GM12891 (cell line): Measurements from ENCODE around the gene PPP1R7.

Experiments used
- PAX5 ChIP-seq: IDR thresholded peaks from 2 replicates; pipeline ENCODE4 v1.6.1; 2011; ENCODE audit warnings: low read length, moderate library complexity, mild to moderate bottlenecking; ENCODE audit not compliant: insufficient read depth, severe bottlenecking
- POLR2A ChIP-seq: IDR thresholded peaks from 2 replicates; pipeline ENCODE4 v1.6.1; 2011; ENCODE audit warnings: low read depth, low read length, control low read depth
- POLR2AphosphoS5 ChIP-seq: IDR thresholded peaks from 2 replicates; pipeline ENCODE4 v1.6.1; 2011; ENCODE audit warnings: low read depth, low read length, control low read depth
- POU2F2 ChIP-seq: IDR thresholded peaks from 2 replicates; pipeline ENCODE4 v1.6.1; 2011; ENCODE audit warnings: low read depth, mild to moderate bottlenecking, control low read depth, low read length, moderate library complexity
- SPI1 ChIP-seq: IDR thresholded peaks from 2 replicates; pipeline ENCODE4 v1.6.1; 2011; ENCODE audit warnings: low read depth, low read length, control low read depth
- TAF1 ChIP-seq: IDR thresholded peaks from 2 replicates; pipeline ENCODE4 v1.6.1; 2011; ENCODE audit warnings: low read depth, low read length, control low read depth

- TF ChIP-seq POLR2A, result no peak
- no peak for TF ChIP-seq POLR2AphosphoS5
- no peak for TF ChIP-seq SPI1
- TF ChIP-seq TAF1, result no peak
- TF ChIP-seq POU2F2, result no peak
- TF ChIP-seq PAX5, result no peak
Observed at GRCh38 chr2:241116606-241117560, 33.4 kb upstream of the PPP1R7 start.
